ENCODE measurements around the gene SLC20A1.

DNA sequence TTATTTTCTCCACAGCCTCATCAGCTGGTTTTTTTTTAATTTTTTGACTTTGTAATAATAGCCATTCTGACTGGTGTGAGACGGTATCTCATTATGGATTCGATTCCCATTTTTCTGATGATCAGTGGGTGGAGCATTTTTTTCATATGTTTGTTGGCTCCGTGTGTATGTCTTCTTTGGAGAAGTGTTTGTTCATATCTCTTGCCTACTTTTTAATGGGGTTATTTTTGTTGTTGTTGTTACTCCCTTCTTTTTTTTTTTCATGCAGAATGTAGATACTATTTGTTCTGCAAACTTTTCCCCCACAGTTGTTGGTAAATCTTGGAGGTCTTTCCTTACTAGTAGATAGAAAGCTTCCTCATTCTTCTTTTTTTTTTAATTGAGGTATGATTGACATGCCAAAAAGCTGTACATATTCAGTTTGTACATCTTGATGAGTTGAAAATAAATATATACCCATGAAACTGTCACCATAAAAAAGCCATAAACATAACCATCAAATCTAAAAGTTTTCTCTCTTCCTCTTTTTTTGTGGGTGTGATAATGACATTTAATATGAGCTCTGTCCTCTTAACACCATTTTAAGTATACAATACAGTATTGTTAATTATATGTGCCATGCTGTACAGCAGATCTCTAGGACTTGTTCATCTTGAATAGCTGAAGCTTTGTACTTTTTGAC, 53.2 kb downstream of the SLC20A1 start:
- TF ChIP-seq, protein P1, sequence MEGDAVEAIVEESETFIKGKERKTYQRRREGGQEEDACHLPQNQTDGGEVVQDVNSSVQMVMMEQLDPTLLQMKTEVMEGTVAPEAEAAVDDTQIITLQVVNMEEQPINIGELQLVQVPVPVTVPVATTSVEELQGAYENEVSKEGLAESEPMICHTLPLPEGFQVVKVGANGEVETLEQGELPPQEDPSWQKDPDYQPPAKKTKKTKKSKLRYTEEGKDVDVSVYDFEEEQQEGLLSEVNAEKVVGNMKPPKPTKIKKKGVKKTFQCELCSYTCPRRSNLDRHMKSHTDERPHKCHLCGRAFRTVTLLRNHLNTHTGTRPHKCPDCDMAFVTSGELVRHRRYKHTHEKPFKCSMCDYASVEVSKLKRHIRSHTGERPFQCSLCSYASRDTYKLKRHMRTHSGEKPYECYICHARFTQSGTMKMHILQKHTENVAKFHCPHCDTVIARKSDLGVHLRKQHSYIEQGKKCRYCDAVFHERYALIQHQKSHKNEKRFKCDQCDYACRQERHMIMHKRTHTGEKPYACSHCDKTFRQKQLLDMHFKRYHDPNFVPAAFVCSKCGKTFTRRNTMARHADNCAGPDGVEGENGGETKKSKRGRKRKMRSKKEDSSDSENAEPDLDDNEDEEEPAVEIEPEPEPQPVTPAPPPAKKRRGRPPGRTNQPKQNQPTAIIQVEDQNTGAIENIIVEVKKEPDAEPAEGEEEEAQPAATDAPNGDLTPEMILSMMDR (IDR thresholded peaks at IDR 0.05; ENCODE audit: low read depth, low read length, poor library complexity, severe bottlenecking) = no peak
- TF ChIP-seq EZH2phosphoT487 (IDR thresholded peaks at IDR 0.05; ENCODE audit: borderline replicate concordance, low read length) = no peak
